NAMALWA (cell line): ENCODE data around the gene EIF4ENIF1.
"Not testable (repeated sequence)": the region's sequence is repeated elsewhere in the genome, so short reads cannot be mapped to it uniquely, and the experiment has no call there.

Experiments used
- DNase-seq: peaks from one replicate; pipeline ENCODE4 v3.0.0-alpha.2; 2015; ENCODE audit warnings: low spot score

Gene EIF4ENIF1

GRCh38 chr22:31491218-31491962 lies 1.7 kb upstream of the EIF4ENIF1 start:
- DNase-seq, result no peak

GRCh38 chr22:31490496-31490925 lies 869 bp upstream of the EIF4ENIF1 start:
- peak; percentile 97 for DNase-seq

- DNase-seq, result peak; percentile 33
Measured at GRCh38 chr22:31488988-31489617, 539 bp downstream of the EIF4ENIF1 start.

- peak; percentile 30 for DNase-seq
Measured at GRCh38 chr22:31488346-31488883, 1.2 kb downstream of the EIF4ENIF1 start.

GRCh38 chr22:31486951-31487350 lies 2.7 kb downstream of the EIF4ENIF1 start:
- no peak for DNase-seq

- DNase-seq, result not testable (repeated sequence)
Measured at GRCh38 chr22:31486369-31486768, 3.3 kb downstream of the EIF4ENIF1 start.

- DNase-seq, result not testable (repeated sequence)
Measured at GRCh38 chr22:31482470-31482869, 7.2 kb downstream of the EIF4ENIF1 start.

- DNase-seq, result no peak
Measured at GRCh38 chr22:31481129-31481528, 8.5 kb downstream of the EIF4ENIF1 start.

- DNase-seq, result peak; percentile 32
Measured at GRCh38 chr22:31477329-31477728, 12.3 kb downstream of the EIF4ENIF1 start.

- no peak for DNase-seq
Measured at GRCh38 chr22:31475800-31476199, 13.8 kb downstream of the EIF4ENIF1 start.

GRCh38 chr22:31474743-31475142 lies 14.9 kb downstream of the EIF4ENIF1 start:
- no peak for DNase-seq

GRCh38 chr22:31465307-31465706 lies 24.3 kb downstream of the EIF4ENIF1 start:
- DNase-seq, result no peak

GRCh38 chr22:31461699-31462098 lies 27.9 kb downstream of the EIF4ENIF1 start:
- no peak for DNase-seq

GRCh38 chr22:31451709-31452571 lies 37.7 kb downstream of the EIF4ENIF1 start:
- peak; percentile 74 for DNase-seq

GRCh38 chr22:31449506-31449905 lies 40.1 kb downstream of the EIF4ENIF1 start:
- peak; percentile 20 for DNase-seq

GRCh38 chr22:31448382-31448781 lies 41.3 kb downstream of the EIF4ENIF1 start:
- no peak for DNase-seq

- no peak for DNase-seq
Measured at GRCh38 chr22:31447337-31447736, 42.3 kb downstream of the EIF4ENIF1 start.

GRCh38 chr22:31446767-31447166 lies 42.9 kb downstream of the EIF4ENIF1 start:
- DNase-seq, result no peak

- no peak for DNase-seq
Measured at GRCh38 chr22:31446208-31446607, 43.4 kb downstream of the EIF4ENIF1 start.

- no peak for DNase-seq
Measured at GRCh38 chr22:31445642-31446041, 44.0 kb downstream of the EIF4ENIF1 start.

- no peak for DNase-seq
Measured at GRCh38 chr22:31443516-31443915, 46.1 kb downstream of the EIF4ENIF1 start.

GRCh38 chr22:31442768-31443489 lies 46.7 kb downstream of the EIF4ENIF1 start:
- no peak for DNase-seq
